ENCODE data around the gene PUM2. TPM values are rescaled to one million over a fixed set of nuclear protein-coding genes. Genes with fewer than 3 reads are reported as not detected.

PUM2 gene
- polyA plus RNA-seq, 1 donor (not counting 4 experiments of a cell fraction or from before 2014, with no cell fraction given), result 47.5 TPM

DNA sequence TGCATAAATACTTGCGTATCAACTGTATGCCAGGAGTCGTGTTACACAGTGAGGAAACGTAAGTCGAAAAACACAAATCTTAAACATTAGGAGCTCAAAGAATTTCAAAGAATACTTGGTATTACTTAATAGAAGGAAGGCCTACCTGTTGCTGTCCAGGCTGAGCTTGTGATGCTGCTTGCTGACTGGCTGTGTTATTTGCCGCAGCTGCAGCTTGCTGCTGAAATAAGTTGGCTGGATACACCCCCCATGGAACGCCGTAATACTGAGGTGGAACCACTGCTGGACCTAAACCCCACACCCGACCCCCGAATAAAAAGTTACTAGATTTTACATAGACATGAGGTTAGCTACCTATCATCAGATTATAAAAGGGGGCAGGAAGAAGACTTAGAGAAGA is 56.4 kb downstream of the PUM2 start:
- dilution Hi-C loops (cut with MboI; ENCODE audit: extremely low pct_ligation_motif_present, low sequenced_read_pairs), result no loop called here
- no peak overlapping the region for H3K27ac ChIP-seq (ENCODE audit: control insufficient read depth, insufficient read depth, low read length)
- no peak overlapping the region for H3K9ac ChIP-seq (ENCODE audit: control insufficient read depth, extremely low read depth, insufficient read depth, low read length)
- H3K27me3 ChIP-seq (ENCODE audit: control insufficient read depth, extremely low read depth, insufficient read depth, low read length), result no peaks in the 10 kb centered on the region
- no peaks in the 10 kb centered on the region for H3K9me3 ChIP-seq (ENCODE audit: control insufficient read depth, low read depth, low read length)
- H4K20me1 ChIP-seq (ENCODE audit: control insufficient read depth, extremely low read depth, insufficient read depth, low read length), result no peaks in the 10 kb centered on the region
- no peak for FAIRE-seq
- peaks cover 10% of the 10 kb centered on the region for H3K4me1 ChIP-seq (ENCODE audit: control insufficient read depth, extremely low read depth, insufficient read depth, low read length)
- no peak overlapping the region for H3K4me2 ChIP-seq (ENCODE audit: control insufficient read depth, extremely low read depth, insufficient read depth, low read depth, low read length)
- H3K79me2 ChIP-seq (ENCODE audit: control insufficient read depth, insufficient read depth, low read length), result peaks cover 22% of the 10 kb centered on the region
- peaks cover 3% of the 10 kb centered on the region for H3K9me1 ChIP-seq (ENCODE audit: control insufficient read depth, extremely low read depth, insufficient read depth, low read length)
- H2AFZ ChIP-seq (ENCODE audit: control insufficient read depth, low read length), result no peak overlapping the region
- DNase-seq (ENCODE audit: low read depth, low spot score), result no peak
- TF ChIP-seq EZH2 (IDR thresholded peaks at IDR 0.05; ENCODE audit: low read length), result no peak
- TF ChIP-seq, protein P1, sequence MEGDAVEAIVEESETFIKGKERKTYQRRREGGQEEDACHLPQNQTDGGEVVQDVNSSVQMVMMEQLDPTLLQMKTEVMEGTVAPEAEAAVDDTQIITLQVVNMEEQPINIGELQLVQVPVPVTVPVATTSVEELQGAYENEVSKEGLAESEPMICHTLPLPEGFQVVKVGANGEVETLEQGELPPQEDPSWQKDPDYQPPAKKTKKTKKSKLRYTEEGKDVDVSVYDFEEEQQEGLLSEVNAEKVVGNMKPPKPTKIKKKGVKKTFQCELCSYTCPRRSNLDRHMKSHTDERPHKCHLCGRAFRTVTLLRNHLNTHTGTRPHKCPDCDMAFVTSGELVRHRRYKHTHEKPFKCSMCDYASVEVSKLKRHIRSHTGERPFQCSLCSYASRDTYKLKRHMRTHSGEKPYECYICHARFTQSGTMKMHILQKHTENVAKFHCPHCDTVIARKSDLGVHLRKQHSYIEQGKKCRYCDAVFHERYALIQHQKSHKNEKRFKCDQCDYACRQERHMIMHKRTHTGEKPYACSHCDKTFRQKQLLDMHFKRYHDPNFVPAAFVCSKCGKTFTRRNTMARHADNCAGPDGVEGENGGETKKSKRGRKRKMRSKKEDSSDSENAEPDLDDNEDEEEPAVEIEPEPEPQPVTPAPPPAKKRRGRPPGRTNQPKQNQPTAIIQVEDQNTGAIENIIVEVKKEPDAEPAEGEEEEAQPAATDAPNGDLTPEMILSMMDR (optimal IDR thresholded peaks at IDR 0.05 in 1 of 3, IDR thresholded peaks at IDR 0.05 in 1 of 3, conservative IDR thresholded peaks at IDR 0.05 in 1 of 3; ENCODE audit: extremely low read depth in 1 of 3, insufficient read depth in 2 of 3, low read length in 3 of 3), result no peak
- H3K4me3 ChIP-seq (ENCODE audit: control insufficient read depth in 2 of 3, extremely low read depth in 1 of 3, insufficient read depth in 2 of 3, low read depth in 1 of 3, low read length in 3 of 3), result no peak overlapping the region
- H3K36me3 ChIP-seq (ENCODE audit: control insufficient read depth in 2 of 2, extremely low read depth in 1 of 2, insufficient read depth in 2 of 2, low read length in 2 of 2), result peaks cover 10 to 24% of the 10 kb centered on the region in 2 experiments

DNA sequence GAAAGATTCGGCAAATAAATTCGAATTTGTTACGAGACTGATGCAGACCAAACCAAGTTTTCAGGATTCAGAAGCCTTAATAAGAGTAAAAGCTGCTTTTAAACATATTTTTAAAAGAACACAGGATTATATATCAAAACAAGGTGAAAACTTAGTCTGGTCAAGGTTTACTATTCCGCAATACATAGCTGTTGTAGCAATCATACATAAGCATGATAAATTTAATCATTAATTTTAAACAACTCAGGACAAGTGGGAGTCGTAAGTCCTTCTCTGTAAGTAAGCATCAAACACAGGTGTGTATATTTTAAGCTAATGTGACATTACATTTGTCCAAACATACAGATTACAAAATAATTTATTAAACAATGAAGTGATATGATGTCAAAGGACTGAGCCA is 57.7 kb downstream of the PUM2 start:
- no peaks in the 10 kb centered on the region for H3K9me1 ChIP-seq (ENCODE audit: control insufficient read depth, extremely low read depth, insufficient read depth, low read length)
- H3K36me3 ChIP-seq (ENCODE audit: control insufficient read depth in 2 of 2, extremely low read depth in 1 of 2, insufficient read depth in 2 of 2, low read length in 2 of 2), result peaks cover 9 to 26% of the 10 kb centered on the region in 2 experiments
- H3K4me2 ChIP-seq (ENCODE audit: control insufficient read depth, extremely low read depth, insufficient read depth, low read depth, low read length), result no peak overlapping the region
- H4K20me1 ChIP-seq (ENCODE audit: control insufficient read depth, extremely low read depth, insufficient read depth, low read length), result no peaks in the 10 kb centered on the region
- dilution Hi-C loops (cut with MboI; ENCODE audit: extremely low pct_ligation_motif_present, low sequenced_read_pairs), result no loop called here
- H3K27me3 ChIP-seq (ENCODE audit: control insufficient read depth, extremely low read depth, insufficient read depth, low read length), result no peaks in the 10 kb centered on the region
- H3K9ac ChIP-seq (ENCODE audit: control insufficient read depth, extremely low read depth, insufficient read depth, low read length), result no peak overlapping the region
- no peak overlapping the region for H3K27ac ChIP-seq (ENCODE audit: control insufficient read depth, insufficient read depth, low read length)
- H3K9me3 ChIP-seq (ENCODE audit: control insufficient read depth, low read depth, low read length), result no peaks in the 10 kb centered on the region
- no peak overlapping the region for H2AFZ ChIP-seq (ENCODE audit: control insufficient read depth, low read length)
- H3K4me3 ChIP-seq (ENCODE audit: control insufficient read depth in 2 of 3, extremely low read depth in 1 of 3, insufficient read depth in 2 of 3, low read depth in 1 of 3, low read length in 3 of 3), result no peak overlapping the region
- DNase-seq (ENCODE audit: low read depth, low spot score), result no peak
- peaks cover 19% of the 10 kb centered on the region for H3K4me1 ChIP-seq (ENCODE audit: control insufficient read depth, extremely low read depth, insufficient read depth, low read length)
- TF ChIP-seq EZH2 (IDR thresholded peaks at IDR 0.05; ENCODE audit: low read length), result no peak
- TF ChIP-seq, protein P1 (optimal IDR thresholded peaks at IDR 0.05 in 1 of 3, IDR thresholded peaks at IDR 0.05 in 1 of 3, conservative IDR thresholded peaks at IDR 0.05 in 1 of 3; ENCODE audit: extremely low read depth in 1 of 3, insufficient read depth in 2 of 3, low read length in 3 of 3), result no peak
- no peak for FAIRE-seq
- H3K79me2 ChIP-seq (ENCODE audit: control insufficient read depth, insufficient read depth, low read length), result peaks cover 18% of the 10 kb centered on the region
